WI38 (cell line): ENCODE results near the gene SELENOK.

Source experiments
- H3K4me3 ChIP-seq: 2 replicates; pipeline ENCODE4 v1.5.1; 2011; ENCODE audit warnings: low read depth, mild to moderate bottlenecking, control low read depth, low read length
- CTCF ChIP-seq: IDR thresholded peaks from 2 replicates; pipeline ENCODE4 v1.5.1; 2012; ENCODE audit warnings: low read depth, mild to moderate bottlenecking, control low read depth, low read length

SELENOK gene

GRCh38 chr3:53884623-53885022, 7.0 kb downstream of the SELENOK start:
- H3K4me3 ChIP-seq: no peak overlapping the region
- TF ChIP-seq CTCF: no peak

GRCh38 chr3:53883008-53883407, 8.7 kb downstream of the SELENOK start:
- no peak for TF ChIP-seq CTCF
- no peak overlapping the region for H3K4me3 ChIP-seq

- H3K4me3 ChIP-seq: peak within 1 kb of the TSS; percentile 91
- no peak for TF ChIP-seq CTCF
These were observed 9.7 kb downstream of the SELENOK start, which contains the start of gene ACTR8 for GRCh38 chr3:53881691-53882593. TSS of gene ACTR8 (minus strand) at chr3:53882152. CDS start at chr3:53882101, 51 bp downstream.

GRCh38 chr3:53880396-53881345, 11.0 kb downstream of the SELENOK start:
- peak overlapping the region; percentile 91 for H3K4me3 ChIP-seq
- no peak for TF ChIP-seq CTCF

- TF ChIP-seq CTCF: no peak
- no peak overlapping the region for H3K4me3 ChIP-seq
These were observed 25.7 kb downstream of the SELENOK start for GRCh38 chr3:53865732-53866499.

- no peak overlapping the region for H3K4me3 ChIP-seq
- TF ChIP-seq CTCF: no peak
These were observed 28.5 kb downstream of the SELENOK start for GRCh38 chr3:53863145-53863544.
